HG03097 (cell line): ENCODE data around the gene NFATC2.

Experiments
- ATAC-seq: cut with Tn5 transposase; IDR thresholded peaks from one replicate; pipeline ENCODE4 v1.9.1; 2021; ENCODE audit not compliant: unreplicated experiment, low FRiP score

The NFATC2 gene

DNA sequence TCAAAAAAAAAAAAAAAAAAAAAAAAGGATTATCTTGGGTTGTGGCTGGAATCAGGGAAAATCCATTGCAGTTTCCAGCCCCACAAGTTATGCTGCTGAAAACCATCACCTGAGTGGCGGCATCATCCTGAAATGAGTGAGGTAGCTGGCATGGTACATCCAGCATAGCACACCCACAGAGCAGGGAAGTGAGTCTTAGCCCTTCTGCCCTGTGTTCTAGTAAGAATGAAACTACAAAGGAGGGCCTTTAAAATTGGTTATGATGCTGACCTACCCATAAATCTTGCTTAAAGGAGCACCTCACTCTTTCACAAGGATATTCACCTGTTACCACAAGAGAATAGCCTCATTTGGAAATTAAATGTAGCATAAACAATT is 119.2 kb downstream of the NFATC2 start:
- ATAC-seq = no peak

DNA sequence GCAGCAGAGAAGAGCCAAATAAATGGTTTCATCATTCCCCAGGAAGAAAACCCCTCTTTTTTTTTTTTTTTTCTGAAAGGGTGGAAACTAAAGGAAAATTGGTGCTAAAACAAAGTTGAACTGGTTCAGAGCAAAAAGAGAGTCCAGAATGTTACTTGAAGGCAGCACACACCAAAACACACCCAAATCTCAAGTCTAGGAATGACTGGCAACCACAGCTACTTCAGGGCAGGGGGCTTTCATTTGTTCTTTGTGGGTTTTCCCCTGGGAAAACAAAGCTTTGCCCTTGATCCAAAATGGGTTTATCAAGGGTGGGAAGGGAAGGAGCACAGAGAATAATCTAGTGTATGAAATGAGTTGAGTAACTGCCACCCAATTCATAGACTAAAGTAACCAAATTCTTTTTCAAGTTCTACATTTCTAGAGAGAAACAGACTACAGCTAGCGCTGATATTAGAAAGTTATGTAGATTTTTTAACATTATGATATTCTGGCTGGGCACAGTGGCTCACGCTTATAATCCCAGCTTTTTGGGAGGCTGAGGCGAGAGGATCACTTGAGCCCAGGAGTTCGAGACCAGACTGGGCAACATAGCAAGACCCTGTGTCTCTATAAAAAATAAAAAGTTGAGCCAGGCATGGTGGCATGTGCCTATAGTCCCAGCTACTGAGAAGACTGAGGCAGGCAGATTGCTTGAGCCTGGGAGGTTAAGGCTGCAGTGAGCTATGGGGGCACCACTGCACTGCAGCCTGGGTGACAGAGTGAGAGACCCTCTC is 119.8 kb downstream of the NFATC2 start:
- no peak for ATAC-seq

DNA sequence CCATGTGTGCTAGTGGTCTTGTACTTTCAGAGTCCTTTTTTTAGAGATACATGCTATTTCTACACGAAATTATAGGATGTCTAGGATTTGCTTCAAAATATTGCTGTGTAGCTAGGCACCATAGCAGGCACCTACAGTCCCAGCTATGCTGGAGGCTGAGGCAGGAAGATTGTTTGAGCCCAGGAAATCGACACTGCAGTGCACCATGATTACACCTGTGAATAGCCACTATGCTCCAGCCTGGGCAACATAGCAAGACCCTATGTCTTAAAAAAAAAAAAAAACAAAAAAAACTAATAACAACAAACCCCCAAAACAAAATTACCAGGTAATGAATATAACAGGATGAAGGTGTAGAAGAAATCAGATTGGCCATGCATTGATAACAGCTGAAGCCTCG is 121.7 kb downstream of the NFATC2 start:
- ATAC-seq = no peak

DNA sequence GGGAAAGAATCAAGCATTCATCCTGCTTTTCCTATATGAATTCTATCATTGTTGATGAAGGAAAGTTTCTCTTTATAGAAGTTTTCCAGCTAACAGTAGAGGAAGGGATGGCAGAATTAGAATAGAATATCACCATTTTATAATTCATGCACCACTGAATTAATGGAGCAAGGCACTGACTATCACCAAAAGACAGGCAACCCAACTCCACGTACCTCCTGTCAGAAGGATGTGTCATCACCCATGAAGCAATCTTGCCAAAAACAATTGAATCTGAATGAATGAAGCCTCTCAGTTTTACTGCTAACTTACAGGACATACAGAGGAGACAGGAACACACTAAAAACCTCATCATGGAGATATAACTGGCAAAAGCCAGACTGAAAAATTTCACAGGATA is 122.4 kb downstream of the NFATC2 start:
- ATAC-seq = no peak

DNA sequence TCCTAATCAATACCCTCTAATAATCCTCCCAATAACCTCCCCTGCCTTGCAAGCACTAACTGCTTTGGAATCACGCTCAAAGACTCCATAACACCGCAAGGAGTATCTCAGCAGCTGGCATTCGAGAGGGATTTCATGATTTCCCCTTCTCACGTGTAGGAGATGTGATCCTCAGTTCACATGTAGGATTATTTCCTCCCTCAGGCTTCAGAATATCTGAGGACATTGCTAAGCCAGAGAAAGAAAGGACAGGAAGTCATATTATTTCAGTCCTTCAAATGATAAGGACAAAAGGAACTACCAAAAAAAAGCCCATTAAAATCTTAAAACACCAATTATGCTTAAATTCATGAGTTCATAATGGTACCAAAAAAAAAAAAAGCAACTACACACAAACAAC is 122.9 kb downstream of the NFATC2 start:
- ATAC-seq = no peak

DNA sequence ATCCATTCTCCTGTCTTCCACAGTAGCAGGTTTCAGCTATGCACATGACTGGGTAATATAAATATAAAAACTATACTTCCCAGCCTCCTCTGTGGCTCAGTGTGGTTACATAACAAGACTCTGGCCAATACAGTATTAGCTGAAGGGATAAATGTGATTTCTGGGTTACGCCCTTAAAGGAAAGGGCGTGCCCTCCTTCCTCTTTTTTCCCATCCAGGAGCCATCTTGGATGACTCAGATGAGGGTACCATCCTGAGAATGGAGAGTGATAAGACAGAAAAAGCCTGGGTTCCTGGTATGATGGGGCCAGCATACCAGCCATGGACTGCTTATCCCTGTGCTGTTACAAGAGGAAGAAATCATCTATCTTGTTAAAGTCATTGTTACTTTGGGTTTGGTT is 123.3 kb downstream of the NFATC2 start:
- ATAC-seq = no peak

DNA sequence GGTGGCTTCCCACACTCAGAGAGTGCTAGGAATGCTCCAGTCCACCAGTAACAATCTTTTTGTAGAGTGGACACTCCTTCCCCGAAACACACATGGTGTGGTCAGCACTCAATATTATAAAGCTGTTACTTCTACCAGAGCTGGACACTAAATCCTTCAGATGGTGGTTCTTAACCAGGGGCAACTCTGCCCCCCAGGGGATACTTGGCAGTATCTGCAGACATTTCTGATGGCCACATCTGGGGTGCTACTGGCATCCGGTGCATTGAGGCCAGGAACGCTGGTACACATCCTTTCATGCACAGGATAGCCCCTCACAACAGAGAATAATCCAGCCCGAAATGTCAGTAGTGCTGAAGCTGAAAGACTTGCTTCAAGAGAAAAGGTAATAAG is 124.4 kb downstream of the NFATC2 start:
- no peak for ATAC-seq

DNA sequence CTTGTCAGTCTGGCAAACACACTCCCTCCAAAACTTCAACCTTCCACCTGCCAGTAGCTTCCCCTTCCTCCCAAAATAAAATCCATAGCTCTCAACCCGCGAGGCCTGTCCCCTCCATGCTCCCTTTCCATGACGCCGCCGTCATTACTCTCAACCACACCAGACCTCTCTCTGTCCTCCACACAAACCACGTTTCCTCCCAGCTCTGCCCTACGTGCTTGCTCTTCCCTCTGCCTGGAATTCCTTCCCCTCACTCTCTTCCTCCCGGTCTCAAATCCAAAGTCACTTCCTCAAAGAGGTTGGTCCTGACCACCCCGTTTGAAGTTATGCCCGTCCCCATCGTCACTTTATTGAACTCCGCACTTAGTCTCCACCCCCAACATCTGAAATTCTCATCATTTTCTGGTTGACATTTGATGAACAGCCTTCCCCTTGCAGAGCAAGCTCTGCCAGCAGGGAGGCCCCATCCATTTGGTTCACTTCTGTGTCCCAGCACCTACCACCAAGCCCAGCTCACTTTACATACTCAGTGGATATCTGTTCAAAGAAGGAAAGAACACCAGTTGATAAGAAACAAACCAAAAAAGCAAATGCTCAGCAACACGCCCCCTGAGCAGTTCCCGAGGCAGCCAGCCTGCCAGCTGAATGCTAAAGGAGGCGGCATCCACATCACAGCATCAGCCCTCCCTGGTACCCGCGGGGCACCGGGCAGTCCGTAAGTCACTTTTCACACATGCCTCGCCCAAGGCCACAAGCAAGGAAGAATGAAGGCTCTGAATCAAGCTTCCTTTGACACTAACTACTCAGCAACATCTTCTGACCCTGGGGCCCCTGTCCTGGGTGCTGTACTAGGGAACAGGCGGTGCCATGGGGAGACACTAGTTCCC is 125.0 kb downstream of the NFATC2 start:
- ATAC-seq = no peak

DNA sequence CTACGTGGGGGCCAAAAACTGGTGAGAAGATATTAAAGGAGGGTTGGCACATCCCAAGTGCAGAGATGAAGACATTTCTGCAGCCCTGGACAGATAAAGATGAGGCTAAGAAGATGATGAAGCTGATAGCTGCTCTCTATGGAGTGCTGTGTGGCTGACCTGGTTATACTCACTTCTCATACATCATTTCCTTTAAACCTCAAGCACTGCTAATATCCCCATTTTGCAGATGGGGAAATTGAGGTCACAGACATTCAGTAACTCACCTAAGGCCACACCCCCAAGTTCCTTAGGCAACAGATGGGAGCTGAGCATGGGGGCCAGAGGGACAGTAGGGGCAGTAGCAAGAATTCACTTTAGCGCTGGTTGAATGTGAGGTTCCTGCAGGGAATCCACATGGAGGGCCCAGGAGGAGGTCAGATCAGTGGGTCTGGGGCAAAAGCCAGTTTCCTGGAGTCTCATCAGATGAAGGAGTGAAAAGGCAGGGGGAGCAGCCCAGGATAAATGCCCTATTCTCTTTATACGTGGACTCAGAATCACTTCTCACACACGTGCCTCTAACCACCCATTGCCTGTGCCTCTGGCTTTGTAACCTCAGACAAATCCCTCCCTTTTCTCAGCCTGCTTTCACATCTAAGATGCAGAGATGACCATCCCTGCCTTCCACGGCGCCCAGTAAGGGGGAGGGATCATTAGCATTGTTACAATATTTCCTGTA is 125.8 kb downstream of the NFATC2 start:
- ATAC-seq = no peak

DNA sequence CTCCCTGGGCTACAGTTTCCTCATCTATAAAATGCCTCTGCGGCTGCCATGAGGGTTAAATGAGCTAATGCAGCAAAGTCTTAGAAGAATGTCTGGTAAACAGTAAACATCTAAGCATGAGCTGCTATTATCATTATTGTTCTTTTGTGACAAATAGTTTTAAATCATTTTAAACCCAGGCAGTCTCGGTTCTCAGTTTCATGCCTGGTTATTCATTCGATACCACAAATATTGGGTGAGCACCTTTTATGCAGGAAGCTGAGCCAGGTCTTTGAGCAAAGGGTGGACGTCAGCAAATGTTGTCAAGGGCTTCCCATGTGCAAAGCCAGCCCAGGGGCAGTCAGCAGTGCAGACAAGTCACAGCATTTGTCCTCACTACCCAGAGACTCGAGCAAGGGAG is 128.7 kb downstream of the NFATC2 start:
- no peak for ATAC-seq

DNA sequence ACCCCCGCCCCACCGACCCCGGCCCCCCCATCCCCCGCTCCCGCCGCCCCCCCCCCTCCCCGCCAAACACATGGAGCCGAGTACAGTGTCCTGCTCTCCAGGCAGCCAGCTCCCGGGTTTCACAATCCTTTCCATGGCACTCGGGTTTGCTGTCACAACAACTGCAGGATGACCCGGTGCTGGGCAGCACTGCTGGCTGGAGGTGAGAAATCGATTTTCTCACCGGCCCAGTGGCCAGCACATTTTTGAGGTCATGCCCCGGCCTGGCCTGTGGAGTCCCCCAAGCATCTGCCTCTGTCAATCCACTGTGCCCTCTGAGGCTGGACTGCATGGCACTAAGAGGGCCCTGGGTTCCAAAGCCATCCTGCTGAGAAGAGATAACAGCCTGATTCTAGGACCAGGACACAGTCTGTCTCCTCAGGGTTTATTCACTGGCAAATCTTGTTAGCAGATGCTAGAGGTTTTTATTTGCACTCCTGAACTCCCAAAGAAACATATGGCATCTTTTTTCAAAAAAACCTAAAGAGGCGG is 129.5 kb downstream of the NFATC2 start:
- ATAC-seq = no peak

DNA sequence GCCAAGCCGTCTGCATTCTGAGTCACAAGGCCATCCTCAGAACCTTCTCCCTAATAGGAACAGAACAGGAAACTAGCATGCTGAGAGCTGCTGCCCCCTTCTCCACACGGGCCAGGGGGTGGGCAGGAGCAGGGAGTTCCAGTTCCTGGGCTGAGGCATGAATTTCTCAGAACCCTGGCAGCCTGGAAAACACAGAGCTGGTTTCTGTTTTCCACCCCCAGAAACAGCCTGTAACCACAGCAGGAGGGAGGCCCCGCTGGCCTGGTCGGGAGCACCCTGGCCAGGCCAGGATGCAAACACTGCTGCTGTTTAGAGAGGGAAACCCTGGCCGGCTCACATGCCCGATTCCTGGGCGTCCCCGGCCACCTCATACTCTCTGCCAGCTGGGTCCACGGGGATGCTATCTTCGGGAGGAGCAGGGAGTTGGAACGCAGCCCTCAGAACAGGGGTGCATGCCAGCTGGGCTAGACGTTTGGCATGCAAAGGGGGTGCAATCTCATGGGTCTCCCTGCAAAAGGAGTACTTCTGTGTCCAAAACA is 130.1 kb downstream of the NFATC2 start:
- no peak for ATAC-seq

DNA sequence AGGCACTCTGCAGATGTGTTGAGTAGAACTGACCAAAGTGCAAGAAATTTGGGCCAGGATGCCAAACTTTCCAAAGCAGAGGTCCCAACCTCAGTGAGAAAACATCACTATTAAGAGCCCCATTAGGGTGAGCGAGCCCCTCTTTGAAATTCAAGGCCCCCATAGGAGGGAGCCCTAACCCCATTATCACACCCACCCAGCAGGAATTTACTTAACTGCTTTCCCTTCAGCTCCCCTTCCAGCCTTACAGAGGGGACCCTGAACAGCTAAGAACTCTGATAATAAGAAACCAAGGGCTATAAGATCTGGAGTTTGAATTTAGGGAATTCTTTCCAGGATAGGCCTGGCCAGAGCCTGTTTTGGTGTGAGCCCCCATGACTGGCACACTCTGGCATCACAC is 130.6 kb downstream of the NFATC2 start:
- no peak for ATAC-seq

DNA sequence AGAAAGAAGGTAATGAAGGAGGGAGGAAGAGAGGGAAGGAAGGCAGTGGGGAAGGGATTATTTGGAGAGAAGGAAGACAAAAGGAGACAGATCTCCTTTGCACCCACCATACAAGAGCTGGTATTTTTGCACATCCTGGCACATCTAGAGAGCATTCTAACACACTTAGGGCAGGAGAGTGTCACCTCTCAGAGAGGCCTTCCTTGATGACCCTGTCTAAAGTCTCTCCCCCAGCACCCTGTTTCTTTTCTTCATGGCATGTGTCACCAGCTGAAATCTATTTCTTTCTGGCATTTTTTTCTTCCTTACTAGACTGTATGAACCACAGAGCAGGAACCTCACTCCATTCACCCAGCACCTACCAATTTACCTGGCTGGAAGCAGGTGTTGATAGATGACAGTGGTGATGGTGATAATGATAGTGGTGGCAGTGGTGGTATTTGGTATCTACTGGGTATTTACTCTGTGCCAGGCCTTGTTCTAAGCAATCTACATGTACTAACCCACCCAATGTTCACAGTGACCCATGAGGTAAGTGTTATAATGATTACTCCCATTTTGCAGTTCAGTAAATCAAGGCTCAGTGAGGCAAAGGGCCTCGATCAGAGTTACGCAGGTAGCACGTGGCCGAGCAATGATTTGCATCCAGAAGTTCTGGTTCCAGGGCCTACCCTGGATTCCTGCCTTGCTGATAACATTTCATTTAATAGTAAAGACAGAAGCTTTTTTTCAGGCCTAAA is 131.8 kb downstream of the NFATC2 start:
- no peak for ATAC-seq

DNA sequence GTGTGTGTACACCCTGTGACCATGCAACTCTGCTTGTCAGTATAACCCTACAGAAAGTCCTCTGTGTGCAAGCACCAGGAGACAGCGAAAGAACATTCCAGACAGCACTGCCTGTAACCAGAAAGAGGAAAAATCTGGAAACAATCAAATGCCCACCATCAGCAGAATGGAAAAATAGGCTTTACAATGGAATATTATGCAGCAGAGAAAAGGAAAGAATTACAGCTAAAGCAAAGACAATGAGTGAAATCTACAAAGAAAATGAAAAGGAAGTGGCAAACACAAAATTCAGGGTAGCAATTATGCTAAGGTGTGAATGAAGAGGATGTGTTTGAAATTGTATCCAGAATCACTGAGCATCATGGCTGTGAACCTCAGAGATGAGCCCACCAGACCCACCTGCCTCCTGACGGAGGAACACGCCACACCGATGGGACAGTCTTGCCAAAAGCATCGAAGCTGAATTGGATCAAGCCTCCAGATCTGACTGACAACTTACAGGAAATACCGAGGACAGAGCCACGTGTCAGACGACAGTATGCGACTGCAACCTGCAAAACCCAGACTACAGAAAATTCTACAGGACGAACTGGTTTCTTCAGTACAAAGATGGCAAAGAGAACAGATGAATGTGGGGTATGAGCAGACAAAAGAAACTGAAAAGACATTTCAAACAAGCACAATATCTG is 133.2 kb downstream of the NFATC2 start:
- no peak for ATAC-seq

DNA sequence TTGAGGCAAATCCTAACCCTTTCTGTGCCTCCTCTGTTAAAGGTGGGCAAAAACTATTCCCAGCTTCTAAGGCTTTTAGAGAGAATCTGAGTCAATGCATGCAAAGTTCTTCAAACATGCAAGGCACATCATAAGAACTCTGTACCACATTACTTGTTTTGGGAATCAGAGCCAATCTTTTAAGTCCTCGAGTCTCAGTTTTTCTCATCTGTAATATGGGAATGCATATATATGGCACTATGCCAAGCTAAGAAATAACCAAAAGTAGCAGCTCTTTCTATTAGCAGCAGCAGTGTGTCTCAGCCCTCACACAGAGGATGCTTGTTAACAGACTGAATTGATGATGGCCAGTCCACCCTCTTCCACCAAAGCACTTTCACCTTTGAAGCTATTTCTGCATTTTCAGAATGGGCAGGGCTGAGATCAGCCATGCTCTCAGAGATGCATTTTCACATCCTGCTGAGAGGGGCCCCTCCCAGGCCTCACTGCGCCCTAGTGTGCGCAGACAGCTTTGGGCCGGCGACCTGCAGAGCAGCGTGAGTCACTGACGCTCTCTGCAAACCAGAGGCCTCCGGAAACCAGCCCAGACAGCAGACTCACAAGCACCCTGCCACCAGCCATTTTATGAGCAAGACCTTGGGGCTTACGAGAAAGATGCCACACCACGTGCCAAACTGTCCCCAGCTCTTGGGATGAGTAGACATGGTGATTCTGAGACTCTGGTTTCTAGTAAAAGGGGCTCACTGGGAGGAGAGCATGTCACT is 138.0 kb downstream of the NFATC2 start:
- peak; percentile 78 for ATAC-seq

DNA sequence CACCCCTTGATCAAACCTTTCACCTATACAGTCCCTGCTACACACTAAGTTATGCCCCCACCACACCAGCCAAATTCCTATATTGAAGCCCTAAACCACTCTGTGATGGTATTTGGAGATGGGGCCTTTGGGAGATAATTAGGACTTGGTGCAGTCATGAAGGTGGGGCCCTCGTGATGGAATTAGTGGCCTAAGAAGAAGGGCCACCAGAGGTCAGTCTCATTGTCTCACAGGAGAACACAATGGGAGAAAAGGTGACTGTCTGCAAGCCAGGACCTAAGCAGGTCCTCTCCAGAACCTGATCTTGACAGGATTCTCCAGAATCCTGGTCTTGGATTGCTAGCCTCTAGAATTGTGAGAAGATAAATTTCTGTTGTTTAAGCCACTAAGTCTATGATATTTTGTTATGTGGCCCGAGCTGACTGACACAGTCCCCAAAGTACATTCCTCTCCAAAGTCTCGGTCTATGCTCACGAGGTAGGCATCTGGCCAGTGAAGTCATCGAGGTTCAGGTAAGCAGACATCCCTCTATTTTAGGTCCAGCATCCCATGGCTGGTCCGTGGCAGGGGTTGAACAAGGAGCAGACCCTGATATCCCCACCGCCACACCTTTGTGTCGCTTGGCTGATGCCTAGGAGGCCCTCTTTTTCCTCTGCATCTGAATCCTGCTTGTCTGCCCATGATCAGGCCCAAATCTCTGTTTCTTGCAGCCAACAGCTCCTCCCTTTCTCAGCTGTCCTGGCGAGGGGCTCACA is 138.9 kb downstream of the NFATC2 start:
- no peak for ATAC-seq

DNA sequence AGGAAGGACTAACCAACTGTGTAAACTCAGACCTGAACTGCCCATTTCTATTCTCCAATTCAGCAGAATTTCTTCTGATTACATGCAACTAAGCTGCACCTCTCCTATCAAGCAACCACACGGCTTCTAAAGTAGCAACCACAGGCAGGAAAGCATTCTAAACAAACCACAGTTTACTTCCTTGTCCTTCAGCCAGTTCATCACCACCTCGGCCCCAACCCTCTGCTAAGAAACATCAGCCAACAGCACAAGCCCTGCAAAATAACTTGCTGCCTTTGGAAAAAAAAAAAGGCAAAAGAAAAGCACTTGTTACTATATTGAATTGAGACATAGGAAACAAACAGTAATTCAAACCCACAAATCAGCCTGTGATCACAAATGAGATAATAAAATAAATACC is 140.3 kb downstream of the NFATC2 start:
- no peak for ATAC-seq
